Lower leg skin (tissue), 3 donors: Measurements from ENCODE around the gene NDUFV3.
"Not testable (repeated sequence)": the region's sequence is repeated elsewhere in the genome, so short reads cannot be mapped to it uniquely, and the experiment has no call there.

Experiments
- POLR2A ChIP-seq, 2 donors: fragments of 450-650 bp; IDR thresholded peaks; one replicate each; pipeline ENCODE4 v1.6.1; 2016 to 2017; ENCODE audit warnings: antibody characterized with exemption in 2 of 2, mild to moderate bottlenecking in 1 of 2, moderate library complexity in 1 of 2
- TF ChIP-seq, protein P1 (sequence below), 3 donors: fragments of 450-650 bp; IDR thresholded peaks; one replicate each; pipeline ENCODE4 v1.5.1; 2016; ENCODE audit warnings: antibody characterized with exemption in 3 of 3, mild to moderate bottlenecking in 3 of 3, moderate library complexity in 2 of 3

DNA sequence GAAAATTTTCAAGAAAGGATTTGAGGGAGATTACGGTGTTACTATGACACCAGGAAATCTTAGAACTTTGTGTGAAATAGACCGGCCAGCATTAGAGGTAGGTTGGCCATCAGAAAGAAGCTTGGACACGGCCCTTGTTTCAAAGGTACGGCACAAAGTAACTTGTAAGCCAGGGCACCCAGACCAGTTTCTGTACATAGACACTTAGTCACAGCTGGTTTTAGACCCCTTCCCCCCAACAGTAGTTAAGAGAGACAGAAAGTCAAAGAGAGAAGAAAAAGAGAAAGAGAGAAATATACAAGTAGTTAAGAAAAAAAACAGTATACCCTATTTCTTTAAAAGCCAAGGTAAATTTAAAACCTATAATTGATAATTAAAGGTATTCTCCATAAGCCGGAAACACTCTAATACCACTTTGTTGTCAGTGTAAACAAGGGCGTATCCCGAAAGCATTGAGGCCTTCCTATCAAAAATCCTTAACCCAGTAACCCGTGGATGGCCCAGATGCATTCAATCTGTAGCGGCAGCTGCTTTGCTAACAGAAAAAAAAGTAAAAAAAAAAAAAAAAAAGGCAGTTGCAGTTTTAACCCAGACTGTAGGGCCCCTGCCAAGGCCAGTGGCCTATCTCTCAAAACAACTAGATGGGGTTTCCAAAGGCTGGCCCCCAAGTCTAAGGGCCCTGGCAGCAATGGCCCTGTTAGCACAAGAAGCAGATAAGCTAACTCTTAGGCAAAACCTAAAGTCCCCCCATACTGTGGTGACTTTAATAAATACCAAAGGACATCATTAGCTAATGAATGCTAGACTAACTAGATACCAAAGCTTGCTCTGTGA lies 40.2 kb downstream of the NDUFV3 start:
- TF ChIP-seq POLR2A (IDR thresholded peaks at IDR 0.05): not testable (repeated sequence)
- TF ChIP-seq, protein P1, sequence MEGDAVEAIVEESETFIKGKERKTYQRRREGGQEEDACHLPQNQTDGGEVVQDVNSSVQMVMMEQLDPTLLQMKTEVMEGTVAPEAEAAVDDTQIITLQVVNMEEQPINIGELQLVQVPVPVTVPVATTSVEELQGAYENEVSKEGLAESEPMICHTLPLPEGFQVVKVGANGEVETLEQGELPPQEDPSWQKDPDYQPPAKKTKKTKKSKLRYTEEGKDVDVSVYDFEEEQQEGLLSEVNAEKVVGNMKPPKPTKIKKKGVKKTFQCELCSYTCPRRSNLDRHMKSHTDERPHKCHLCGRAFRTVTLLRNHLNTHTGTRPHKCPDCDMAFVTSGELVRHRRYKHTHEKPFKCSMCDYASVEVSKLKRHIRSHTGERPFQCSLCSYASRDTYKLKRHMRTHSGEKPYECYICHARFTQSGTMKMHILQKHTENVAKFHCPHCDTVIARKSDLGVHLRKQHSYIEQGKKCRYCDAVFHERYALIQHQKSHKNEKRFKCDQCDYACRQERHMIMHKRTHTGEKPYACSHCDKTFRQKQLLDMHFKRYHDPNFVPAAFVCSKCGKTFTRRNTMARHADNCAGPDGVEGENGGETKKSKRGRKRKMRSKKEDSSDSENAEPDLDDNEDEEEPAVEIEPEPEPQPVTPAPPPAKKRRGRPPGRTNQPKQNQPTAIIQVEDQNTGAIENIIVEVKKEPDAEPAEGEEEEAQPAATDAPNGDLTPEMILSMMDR (IDR thresholded peaks at IDR 0.05): not testable (repeated sequence)
